Measurements from ENCODE around the gene ZNF778.

DNA sequence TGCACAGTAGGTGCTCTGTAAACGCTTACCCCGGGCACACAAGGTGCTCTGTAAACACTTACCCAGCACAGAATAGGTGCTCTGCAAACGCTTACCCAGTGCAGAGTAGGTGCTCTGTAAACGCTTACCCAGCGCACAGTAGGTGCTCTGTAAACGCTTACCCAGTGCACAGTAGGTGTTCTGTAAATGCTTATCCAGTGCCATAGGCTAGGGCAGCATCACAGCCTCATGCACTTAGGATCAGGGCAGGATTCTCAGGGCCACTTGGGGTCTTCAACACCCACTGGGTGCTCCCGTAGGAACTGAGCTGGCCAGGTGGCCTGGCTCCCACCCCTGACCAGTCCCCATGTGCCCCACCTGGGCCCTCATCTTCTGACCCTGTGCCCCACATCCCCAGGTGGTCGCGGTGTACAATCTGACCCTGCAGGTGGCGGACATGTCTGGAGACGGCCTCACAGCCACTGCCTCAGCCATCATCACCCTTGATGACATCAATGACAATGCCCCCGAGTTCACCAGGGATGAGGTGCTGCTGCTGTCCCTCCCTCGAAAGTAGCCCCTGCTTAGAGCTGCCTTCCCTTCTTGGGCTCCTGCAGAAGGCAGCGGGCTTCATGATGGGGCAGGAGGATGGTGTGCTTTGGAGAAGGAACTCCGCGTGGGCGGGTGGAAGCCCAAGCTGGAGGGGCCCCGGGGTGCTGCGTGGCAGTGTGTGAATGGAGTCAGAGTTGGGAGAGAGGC, 30.3 kb upstream of the ZNF778 start:
- TF ChIP-seq, protein P1, sequence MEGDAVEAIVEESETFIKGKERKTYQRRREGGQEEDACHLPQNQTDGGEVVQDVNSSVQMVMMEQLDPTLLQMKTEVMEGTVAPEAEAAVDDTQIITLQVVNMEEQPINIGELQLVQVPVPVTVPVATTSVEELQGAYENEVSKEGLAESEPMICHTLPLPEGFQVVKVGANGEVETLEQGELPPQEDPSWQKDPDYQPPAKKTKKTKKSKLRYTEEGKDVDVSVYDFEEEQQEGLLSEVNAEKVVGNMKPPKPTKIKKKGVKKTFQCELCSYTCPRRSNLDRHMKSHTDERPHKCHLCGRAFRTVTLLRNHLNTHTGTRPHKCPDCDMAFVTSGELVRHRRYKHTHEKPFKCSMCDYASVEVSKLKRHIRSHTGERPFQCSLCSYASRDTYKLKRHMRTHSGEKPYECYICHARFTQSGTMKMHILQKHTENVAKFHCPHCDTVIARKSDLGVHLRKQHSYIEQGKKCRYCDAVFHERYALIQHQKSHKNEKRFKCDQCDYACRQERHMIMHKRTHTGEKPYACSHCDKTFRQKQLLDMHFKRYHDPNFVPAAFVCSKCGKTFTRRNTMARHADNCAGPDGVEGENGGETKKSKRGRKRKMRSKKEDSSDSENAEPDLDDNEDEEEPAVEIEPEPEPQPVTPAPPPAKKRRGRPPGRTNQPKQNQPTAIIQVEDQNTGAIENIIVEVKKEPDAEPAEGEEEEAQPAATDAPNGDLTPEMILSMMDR (IDR thresholded peaks at IDR 0.05) = no peak
- no peak for TF ChIP-seq POLR2A (IDR thresholded peaks at IDR 0.05)
- no peak for TF ChIP-seq POLR2AphosphoS5 (IDR thresholded peaks at IDR 0.05)
